TTC549 (cell line): ENCODE measurements around the gene SGCE.

ENCODE experiments used
- FAIRE-seq: peaks from 2 replicates; lab custom pipeline; 2012; peaks lifted over from hg19 to GRCh38; lab: Jason Lieb, UNC

The SGCE gene

DNA sequence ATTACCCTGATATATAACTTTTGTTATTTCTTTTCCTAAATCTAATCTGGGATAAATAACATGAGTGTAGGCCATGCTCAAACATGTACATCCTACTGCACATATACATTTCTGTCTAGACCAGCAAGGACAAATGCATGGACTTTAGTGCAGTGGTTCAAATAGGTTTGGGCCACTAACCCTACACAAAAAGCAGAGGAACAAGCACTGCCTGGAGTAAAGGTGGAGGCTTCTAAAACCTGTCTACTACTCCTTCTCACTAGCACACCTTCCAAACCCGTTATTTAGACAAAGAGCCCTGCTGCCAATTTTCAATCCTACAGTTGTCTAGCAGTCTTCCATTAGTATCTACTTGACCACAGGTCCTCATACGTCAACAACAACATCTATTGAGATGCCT lies 34.8 kb downstream of the SGCE start:
- FAIRE-seq, result no peak

DNA sequence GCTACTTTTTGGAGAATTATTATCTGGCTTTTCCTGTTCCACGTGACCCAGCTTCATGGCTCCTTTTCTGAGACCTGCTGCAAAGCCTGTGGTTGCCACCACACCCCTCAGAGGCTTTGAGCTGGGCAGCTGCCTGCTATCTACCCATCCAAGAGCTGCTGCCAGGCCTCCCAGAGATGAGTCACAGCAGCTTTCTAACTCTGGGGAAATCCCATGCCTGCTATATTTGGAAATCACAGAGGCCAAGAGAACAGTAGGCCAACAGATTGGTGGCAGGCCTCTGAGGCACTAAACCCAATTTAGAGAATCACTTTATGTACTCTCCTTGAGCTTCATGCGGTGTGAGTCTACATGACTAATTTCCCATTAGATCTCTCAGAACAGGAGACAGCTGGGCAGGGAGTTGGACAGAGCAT lies 35.2 kb downstream of the SGCE start:
- no peak for FAIRE-seq

DNA sequence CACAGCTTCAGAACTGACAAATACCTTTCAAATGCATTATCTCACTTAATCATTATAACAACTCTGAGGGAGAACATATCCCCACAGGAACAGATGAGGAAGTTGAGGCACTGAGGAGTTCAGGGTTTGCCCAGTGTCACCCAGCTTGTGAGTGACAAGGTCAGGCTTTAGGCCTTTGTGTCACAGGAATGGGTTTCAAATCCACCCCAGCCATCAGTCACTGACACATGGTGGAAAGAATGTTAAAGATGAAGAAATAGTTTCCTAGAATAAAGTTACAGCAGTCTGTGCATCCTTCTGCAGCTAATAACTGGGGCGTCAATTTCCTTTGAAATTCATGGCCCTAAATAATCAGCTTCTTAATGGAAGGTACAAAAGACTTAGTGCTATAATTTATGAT lies 37.8 kb downstream of the SGCE start:
- FAIRE-seq, result no peak

DNA sequence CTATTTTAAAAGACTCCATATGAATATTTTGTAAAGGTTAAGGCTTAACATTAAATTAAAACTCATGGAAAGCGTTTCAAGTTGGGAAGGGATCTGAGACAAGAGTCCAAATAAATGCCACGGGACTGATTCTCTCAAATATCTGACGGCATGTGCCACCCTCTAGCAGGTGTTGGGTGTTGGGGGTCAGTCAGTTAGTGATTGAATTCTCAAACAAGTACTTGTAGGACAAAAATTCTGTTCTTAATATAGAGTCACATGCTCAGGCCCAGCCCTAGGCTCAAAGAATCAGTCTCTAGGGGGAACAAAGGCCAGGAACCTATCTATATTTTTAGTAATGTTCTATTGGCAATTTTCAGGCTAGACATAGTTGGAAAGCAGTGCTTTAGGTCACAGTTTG lies 39.1 kb downstream of the SGCE start:
- FAIRE-seq, result no peak

DNA sequence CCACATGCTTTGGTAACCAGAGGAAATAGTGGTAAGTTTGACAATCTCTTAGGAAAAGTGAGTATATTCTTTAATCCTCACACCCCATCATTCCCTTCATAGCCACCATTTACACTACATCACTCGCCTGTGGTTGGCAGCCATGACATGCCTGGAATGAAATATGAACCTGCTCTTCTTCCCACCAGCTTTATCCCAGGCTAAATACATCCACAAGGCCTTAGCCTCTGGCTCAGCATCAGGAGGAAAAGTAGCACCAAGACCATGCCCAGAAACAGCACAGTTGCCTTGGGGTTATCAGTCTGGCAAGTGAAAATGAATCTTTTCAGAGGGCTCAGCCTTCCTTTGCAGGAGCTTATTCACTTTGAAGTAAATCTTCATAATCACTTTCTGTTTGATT lies 40.3 kb downstream of the SGCE start:
- no peak for FAIRE-seq

DNA sequence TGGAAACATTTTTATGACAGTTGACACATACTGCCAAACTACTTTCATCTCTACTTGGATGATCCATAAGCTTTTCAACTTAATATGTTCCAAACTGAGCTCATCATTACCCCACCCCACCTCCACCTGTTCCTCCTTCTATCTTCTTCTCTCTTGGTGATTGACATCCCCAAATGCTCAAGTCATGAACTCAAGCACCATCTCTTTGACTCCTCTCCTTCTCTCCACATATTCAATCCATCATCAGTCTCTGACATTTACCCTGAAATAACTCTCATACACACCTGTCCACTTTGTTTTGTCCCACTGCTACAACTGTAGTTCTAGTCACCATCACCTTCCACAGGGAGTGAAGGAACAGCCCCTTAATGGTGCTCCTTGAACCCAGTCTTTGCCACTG lies 43.3 kb downstream of the SGCE start:
- no peak for FAIRE-seq

DNA sequence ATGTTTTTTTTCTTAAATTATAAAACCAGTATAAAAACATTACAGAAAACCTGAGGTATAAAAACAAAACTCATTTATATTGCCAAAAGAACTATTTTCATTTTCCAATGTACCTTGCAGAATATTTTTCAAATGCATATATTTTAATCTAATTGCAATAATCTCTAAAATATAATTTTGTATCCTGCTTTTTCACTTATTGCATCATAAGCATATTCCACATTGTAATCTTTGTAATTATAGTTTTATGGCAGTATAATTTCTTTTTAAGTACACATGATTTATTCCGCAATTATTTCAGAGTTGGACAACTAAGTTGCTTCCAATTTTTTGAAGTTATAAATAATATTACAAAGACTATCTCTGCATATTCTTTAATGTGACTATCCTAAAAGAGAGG lies 43.7 kb downstream of the SGCE start:
- no peak for FAIRE-seq

DNA sequence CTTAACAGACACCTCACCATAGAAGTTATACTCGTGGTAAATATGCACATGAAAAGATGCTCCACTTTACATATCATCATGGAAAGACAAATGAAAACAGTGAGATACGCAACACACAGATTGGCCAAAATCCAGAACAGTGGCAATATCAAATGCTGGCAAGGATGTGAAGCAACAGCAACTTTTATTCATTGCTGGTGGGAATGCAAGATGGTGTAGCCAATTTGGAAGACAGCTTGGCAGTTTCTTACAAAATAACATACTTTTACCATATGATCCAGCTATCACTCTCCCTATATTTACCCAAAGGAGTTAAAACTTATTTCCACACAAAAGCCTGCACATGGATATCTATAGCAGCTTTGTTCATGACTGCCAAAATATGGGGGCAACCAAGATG lies 46.4 kb downstream of the SGCE start:
- FAIRE-seq, result no peak

DNA sequence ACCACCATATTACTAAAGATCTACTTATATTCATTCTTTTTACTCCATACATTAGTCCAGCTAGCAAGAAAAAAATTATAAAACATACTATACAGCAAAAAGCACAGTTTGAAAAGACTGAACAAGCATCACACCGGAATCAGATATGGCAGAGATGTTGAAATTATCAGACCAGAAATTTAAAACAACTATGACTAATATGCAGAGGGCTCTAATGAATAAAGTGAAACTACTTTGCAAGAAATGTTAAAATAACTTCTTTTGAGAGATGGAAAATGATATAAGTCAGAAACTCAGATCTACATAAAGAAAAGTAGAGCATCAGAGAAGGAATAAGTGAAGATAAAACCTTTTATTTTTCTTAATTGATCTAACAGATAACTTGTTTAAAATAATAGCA lies 50.9 kb downstream of the SGCE start:
- peak; percentile 9 for FAIRE-seq

DNA sequence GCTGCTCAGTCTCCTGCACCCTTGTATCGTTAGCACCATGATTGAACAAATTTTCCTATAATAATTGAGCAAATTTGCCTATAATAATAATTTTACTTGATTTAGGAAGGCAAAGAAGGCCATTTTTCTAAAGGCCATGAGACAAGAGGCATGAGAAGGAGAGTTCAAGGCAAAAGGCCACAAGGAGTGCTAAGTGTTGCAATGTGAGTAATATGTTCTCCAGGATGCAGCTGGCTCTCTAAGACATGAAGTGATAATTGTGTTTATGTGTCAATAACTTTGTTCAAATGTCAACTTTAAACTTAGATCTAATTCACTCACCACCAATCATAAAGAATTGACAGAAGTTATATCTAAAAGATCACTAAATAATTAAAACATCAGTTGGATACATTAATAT lies 53.8 kb downstream of the SGCE start:
- FAIRE-seq, result no peak

DNA sequence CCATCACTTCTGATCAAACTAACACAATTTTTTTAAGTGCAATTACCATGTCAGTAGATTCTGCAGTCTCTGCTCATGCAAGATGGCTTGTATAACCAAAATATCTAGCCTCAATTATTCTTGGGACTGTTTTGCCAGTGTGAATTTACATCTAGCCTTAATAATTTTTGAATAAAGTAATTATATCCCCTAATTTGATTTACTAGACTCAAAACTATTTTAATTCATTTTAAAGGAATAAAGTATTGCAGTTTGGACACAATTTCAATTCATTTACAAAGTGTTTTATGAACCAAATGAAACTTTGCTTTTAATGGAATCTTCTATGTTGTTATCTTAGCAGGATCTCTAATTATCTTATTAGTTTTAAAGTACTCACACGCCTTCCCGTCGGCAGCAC lies 55.7 kb downstream of the SGCE start:
- no peak for FAIRE-seq

DNA sequence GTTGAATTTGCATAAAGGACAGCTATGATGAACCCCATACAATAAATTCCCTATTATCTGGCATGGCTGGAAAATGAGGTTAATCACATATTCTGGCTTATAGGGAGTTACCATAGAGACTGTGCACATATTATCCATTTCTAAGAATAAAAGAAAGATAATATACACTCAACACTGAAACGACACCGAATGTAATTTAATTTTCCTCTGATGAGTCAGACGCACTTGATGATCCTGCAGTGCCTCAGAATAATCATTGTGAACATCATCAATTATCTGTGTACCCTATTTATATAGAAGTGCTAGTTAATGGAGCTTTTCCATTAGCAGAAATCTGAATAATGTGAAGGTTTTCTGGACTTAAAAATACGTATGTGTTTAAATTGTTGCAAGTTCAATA lies 60.2 kb downstream of the SGCE start:
- no peak for FAIRE-seq

DNA sequence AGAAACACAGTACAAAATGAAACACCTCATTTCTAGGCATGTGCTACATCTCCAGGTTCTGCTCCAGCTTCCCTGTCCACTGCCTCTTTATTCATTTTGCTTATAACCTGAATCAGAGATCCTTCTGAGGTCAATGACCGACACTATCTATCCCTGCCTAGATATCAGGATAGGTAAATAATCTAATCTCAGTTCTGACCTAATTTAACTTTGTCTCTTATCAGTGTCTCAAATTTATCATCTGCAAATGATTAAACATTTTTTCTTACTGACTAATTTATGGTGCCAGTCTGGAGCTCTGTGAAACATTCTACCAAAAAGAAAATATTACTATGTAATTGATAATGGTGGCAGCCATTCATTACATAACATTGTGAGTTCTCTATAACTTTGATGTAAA lies 61.1 kb downstream of the SGCE start:
- FAIRE-seq, result no peak

DNA sequence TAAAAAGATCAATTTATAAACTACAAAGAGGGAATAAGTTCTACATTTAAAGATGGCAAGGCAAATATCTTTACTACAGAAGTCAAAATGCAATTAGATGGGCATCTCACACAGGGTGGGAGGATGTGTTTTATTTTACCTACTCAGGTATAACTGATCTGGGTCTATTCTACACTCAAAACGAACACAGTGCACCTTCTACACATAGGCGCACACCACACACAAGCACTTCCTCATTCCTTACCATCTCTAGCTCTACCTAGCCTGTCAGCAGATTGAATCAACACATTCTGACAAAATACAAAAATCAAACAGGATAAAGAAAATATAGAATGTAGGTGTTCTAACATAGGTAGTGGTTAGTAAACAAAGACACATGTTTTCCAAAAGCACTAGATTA lies 64.8 kb downstream of the SGCE start:
- FAIRE-seq, result no peak

DNA sequence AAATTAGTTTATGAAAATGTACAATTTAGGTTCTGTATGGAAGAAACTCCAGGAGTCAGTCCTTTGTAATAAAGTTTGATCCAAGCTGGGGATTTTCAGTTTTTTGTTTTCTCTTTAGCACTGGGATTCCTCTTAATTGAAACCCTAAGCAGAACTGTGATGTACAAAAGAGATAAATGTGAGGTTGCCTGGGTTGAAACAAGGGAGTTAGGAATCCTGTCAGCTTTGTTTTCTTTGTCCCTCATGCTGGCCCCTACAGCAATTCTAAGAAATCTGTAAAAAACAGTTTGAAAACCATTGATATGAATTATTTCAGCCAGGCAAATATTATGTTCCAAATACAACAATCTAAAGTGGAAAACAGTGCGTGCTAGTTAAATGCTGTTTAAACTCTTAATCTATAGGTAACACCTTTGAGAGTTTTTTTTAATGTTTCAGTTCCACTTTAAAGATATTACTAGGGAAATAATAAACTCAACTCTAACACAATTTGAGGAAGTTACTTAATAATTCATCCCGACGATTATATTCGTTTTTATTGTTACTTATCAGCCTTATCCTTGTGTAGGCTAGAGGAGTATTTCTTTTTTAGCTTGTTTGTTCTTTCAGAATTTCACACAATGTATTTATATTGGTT lies 65.3 kb downstream of the SGCE start:
- no peak for FAIRE-seq

DNA sequence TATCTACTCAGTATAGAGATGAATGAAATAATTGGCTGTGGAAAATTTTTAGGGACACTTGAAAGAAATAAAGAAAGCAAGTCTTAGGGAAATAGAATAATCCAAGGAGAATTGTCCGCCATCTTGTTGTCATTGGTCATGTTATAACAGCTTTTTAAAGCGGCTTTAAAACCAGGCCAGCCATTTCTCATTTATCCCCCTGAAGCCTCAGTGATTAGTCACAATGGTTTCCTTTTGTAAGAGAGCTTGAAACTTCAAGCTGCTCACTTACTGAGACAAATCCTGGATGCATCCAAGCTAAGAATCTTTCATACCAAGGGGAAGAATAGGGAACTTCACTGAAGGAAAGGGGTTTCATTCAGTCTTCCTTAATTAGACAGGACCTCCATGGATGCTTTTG lies 67.9 kb downstream of the SGCE start:
- FAIRE-seq, result no peak

DNA sequence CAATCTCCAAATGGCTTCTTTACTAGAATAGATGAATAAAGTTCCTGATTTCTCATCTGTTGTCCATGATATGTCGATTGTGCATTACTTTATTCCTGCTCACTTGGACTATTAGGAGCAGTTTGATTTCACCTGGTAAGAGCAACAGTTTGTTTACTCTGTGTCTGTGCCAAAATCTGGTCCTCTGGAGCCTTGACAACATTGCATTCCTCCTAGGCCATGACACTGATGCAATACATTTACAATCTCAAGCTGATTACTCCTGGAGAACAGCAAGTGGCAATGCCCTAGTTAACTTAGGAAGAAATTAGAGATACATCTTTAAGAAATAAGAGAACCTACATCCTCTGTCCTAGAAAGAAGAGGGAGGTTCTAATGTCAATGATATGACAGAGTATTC lies 71.8 kb downstream of the SGCE start:
- no peak for FAIRE-seq

DNA sequence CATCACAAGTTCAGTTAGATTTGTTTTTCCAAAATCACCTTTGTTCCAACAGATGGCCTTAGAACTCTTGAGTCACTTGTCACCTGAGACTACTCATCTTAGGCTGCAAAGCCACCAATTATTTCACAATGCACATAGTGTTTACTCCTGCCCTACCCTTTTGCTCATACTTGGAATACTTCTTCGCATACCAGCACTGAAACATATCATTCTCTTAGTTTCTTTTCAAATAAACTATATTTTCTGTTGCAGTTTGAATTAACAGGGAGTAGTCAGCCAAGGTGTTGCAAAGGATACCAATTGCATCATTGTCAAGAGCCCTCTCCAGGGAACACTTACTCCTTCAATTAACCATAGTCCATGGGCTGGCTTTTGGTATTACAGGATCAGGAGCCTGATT lies 75.3 kb downstream of the SGCE start:
- no peak for FAIRE-seq

DNA sequence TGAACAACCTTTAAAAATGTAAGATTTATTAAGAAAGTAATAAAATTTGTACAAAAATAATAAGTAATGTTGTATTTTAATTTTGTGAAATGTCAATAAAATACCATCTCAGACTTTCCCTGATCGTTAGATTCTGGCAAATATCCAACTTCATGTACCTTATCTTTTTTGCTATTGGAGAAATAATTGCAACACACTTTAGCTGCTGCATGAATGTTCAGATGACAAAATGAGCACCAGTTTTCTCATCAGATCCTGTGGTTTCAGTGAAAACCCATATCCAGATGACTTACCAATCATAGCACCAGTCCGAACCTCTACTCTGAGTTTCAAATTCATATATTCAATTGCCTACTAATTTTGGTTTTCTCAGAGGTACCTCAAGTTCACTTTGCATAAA lies 76.5 kb downstream of the SGCE start:
- FAIRE-seq, result no peak

DNA sequence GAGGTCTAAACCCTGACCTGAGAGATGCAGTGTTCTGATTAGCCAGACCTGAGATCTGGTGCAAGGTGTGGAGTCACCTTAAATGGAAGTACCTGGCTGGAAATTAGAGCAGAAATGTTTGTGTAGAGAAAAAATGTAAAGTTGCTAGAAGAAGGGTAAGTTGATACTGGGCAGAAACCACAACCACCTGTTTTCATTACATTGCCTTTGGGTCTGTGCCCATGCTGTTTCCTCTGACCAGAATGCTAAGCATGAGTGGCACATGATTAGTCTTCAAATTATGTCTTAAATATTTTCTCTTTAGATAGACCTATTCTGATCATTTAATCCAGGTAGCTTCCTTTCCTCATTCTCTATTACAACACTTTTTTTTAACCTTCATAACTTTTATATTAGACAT lies 77.3 kb downstream of the SGCE start:
- no peak for FAIRE-seq

DNA sequence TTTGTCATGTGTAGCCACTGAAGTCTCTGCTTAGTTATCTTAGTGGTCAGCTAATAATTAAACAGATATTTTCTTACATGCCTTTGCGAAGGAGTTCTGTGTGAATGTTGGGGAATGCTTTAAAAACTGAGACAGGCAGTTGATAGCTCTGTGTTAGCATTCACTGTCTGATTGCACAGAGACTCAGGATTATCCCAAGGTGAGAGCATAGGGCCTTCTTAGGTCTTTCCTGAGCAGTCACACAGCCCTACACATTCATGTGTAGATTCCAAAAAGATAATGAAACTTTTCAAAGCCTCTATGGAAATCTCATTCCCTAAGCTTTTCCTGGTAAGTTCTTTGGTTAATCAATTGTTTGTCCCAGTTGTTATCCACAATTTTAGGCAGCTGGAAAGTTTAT lies 78.6 kb downstream of the SGCE start:
- no peak for FAIRE-seq

DNA sequence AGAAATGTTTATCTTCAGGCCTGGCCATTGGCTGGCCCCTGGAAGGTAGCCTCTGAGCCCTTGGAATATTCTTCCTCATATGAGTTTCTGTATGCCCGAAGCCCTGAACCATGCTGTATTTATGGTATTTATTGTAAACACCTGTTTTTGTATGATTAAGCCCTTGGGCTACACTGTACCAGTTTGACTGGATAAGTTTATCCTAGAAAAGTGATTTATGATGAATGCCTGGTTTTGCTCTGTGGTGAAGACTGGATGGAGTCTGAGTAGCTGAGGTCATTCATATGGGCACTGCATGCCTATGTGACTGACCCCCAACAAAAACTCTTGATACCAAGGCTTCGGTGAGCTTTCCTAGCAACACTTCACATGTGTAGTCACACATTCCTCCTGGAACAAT lies 79.6 kb downstream of the SGCE start:
- FAIRE-seq, result no peak

DNA sequence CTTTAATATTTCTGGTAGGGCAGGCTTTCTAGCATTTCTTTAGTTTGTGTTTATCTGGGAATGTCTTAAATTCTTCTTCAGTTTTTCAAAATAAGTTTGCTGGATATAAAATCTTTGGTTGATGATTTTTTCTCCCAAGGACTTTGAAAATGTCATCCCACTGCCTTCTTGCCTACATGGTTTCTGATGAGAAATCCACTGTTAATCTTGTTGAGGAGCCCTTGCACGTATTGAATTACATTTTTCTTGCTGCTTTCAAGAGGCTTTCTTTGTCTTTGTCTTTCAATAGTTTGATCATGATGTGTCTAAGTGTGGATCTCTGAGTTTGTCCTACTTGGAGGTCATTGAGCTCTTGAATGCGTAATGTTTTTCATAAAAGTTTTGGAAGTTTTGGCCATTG lies 80.3 kb downstream of the SGCE start:
- FAIRE-seq, result no peak

DNA sequence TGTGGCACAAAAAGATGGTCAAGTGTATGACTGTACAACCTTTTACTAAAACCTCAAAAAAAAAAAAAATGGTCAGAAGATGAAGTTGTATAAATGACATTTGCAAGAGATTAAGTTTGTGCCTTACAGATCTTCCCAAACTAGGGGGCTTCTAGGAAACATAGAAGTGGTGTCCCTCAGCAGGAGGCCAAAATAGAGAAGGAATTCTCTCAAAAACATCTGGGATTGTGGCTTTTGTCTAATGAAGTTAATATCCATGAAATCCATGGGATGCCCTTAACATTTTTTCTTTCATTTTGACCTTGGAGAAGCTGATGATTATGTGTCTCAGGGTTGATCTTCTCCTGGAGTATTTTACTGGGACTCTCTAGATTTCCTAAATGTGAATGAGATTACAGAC lies 84.1 kb downstream of the SGCE start:
- FAIRE-seq, result no peak

DNA sequence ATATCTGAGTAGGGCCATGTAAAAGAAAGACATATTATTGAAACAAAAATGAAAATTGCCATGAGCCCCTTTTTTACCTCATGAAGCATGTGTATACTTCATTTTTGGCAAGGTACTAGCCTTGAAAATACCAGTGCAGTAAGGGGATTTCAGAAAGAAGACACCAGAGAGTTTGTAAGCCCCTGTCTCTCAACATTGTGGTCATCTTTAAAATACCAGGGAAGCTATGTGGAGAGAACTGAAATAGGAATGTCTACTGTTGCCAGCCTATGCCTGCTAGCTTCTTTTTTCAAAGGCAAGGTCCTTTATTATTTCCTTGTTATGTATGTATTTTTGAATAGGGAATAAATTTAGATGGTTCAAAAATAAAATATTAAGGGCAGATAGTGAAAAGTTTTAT lies 88.5 kb downstream of the SGCE start:
- no peak for FAIRE-seq
